ENCODE data around the gene EGFR. TPM values are rescaled to one million over a fixed set of nuclear protein-coding genes. Genes with fewer than 3 reads are reported as not detected.

EGFR gene
- polyA plus RNA-seq, 2 of the 4 experiments (the other 2 are of a cell fraction), result 59.5 to 63.8 TPM

DNA sequence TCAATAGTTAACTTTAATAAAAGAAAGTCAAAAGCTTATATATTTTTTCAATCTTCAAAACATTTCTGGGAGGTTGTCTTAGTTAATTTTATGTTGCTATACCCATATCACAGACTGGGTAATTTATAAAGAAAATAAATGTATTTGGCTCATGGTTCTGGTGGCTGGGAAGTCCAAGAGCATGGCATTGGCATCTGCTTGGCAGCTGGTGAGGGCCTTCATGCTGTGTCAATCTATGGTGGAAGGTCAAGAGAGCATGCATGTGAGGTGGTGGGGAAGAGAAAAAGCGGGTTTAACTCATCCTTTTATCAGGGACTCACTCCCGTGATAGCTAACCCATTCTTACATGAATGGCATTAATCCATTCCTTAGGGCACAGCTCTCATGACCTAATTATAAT is 119.8 kb downstream of the EGFR start:
- peaks cover 29% of the 10 kb centered on the region for H3K4me1 ChIP-seq
- FAIRE-seq (no peak), DNase-seq (ENCODE audit: low read depth in 1 of 2, low spot score in 1 of 2) (no peak), ATAC-seq (no peak)
- TF ChIP-seq CHD4 (IDR thresholded peaks at IDR 0.05; ENCODE audit: borderline replicate concordance) (no peak), MAFK (IDR thresholded peaks at IDR 0.05; ENCODE audit: partially characterized antibody) (no peak), POLR2A (IDR thresholded peaks at IDR 0.05; ENCODE audit: low read length) (no peak), RCOR1 (IDR thresholded peaks at IDR 0.05; ENCODE audit: low read depth, low read length) (no peak), MAX (IDR thresholded peaks at IDR 0.05) (no peak), ESRRA (IDR thresholded peaks at IDR 0.05; ENCODE audit: borderline replicate concordance, low read length) (no peak), TFCP2L1 (CRISPR knock-in tag; IDR thresholded peaks at IDR 0.05) (no peak), ZC3H11A (IDR thresholded peaks at IDR 0.05) (no peak), ZSCAN20 (CRISPR knock-in tag; IDR thresholded peaks at IDR 0.05) (no peak), E2F6 (IDR thresholded peaks at IDR 0.05; ENCODE audit: borderline replicate concordance, low read depth) (no peak)
- TF ChIP-seq, protein P1, sequence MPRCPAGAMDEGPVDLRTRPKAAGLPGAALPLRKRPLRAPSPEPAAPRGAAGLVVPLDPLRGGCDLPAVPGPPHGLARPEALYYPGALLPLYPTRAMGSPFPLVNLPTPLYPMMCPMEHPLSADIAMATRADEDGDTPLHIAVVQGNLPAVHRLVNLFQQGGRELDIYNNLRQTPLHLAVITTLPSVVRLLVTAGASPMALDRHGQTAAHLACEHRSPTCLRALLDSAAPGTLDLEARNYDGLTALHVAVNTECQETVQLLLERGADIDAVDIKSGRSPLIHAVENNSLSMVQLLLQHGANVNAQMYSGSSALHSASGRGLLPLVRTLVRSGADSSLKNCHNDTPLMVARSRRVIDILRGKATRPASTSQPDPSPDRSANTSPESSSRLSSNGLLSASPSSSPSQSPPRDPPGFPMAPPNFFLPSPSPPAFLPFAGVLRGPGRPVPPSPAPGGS (IDR thresholded peaks at IDR 0.05), result no peak
- TF ChIP-seq, protein P2, sequence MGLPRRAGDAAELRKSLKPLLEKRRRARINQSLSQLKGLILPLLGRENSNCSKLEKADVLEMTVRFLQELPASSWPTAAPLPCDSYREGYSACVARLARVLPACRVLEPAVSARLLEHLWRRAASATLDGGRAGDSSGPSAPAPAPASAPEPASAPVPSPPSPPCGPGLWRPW (IDR thresholded peaks at IDR 0.05), result no peak
- H3K4me2 ChIP-seq, result no peak overlapping the region
- peaks cover 3% of the 10 kb centered on the region; the same call in 1 of the 3 replicates for H3K9me3 ChIP-seq
- CTCF ChIA-PET, result interaction anchor here (1.1 to 3.9 kb wide), 5 partner anchors 9 to 365 kb away, joined by 3 to 22 read pairs (median 12); no protein-coding TSS in a partner anchor
- POLR2A ChIA-PET, result no interaction called here
- 94% methylated on average over 2 of the region's 2 CpGs for WGBS (ENCODE audit: missing lambda C conversion rate)
- no peak overlapping the region for H3K27ac ChIP-seq
- H3K4me3 ChIP-seq, result no peak overlapping the region

DNA sequence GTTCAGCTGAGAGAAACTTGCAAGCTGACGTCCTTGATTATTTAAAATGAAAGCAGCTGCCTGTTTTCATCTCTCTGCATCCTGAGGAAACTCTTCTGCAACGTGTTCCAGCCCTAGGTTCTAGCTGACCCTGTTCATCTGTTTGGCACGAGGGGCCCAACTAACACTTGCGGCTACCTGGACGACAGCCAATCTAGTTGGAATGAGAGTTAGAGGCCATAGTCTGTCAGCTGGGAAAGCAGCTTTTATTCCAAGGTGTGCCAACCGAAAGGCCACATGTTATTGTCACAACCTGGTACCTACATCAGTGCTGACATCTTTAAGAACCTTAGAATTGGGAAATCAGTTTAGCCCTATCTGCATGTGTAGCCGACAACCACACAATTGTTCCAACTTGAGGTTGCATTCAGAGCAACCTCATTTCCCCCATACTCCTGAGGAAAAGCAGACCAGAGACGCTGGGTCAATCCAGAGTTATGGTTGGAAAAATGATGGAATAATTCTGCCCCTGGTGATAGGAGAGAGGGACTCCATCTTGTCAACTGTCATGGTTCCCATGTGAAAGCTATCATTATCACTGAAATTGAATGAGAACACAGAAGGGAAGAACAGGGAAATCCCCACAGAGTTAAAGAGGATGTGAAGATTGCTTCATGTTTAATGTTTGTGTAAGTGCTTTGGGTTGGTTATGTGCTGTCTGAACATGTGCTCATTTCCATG is 121.6 kb downstream of the EGFR start:
- ChIA-PET CTCF (interaction anchor here (0.6 to 1.0 kb wide), 2 partner anchors 301 to 304 kb away, joined by 3 to 4 read pairs; no protein-coding TSS in a partner anchor), POLR2A (no interaction called here)
- TF ChIP-seq RNF2 (IDR thresholded peaks at IDR 0.05; ENCODE audit: borderline replicate concordance, low read depth) (no peak), CEBPB (IDR thresholded peaks at IDR 0.05) (no peak), HOXB5 (CRISPR knock-in tag; IDR thresholded peaks at IDR 0.05) (no peak)
- WGBS (ENCODE audit: missing lambda C conversion rate), result 87% methylated on average over 8 of the region's 8 CpGs
- DNase-seq (ENCODE audit: low read depth in 1 of 2, low spot score in 1 of 2) (no peak), FAIRE-seq (no peak), ATAC-seq (no peak)
- peaks cover 21% of the 10 kb centered on the region; the same call in 2 of the 3 replicates for H3K4me1 ChIP-seq
- H3K4me3 ChIP-seq, result no peak overlapping the region
- H3K9me3 ChIP-seq, result peaks cover 3% of the 10 kb centered on the region; the same call in 1 of the 3 replicates
- peak overlapping the region in 1 of 2 experiments; percentile 53; a peak in 3 of 6 replicates for H3K27ac ChIP-seq
- H3K4me2 ChIP-seq, result no peak overlapping the region

DNA sequence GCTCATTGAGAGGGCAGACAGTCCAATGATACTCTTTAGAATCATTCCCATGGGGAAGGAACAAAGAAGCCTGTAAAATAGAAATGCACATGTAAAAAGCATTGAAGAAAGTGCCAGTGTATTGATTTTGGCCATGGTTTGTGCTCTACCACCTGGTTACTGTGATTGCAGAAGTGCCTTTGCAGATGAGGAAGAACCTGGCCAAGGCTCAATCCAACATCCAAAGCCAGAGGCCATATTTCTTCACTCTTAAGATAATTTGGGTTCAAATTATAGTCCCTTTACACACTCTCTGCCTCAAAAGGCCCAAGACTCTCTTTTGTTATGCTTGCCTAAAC is 122.1 kb downstream of the EGFR start:
- no peak for FAIRE-seq
- peaks cover 3% of the 10 kb centered on the region; the same call in 1 of the 3 replicates for H3K9me3 ChIP-seq
- DNase-seq (ENCODE audit: low read depth in 1 of 2, low spot score in 1 of 2), result no peak
- CTCF ChIA-PET, result interaction anchor here (0.6 to 1.3 kb wide), 2 partner anchors 33 to 304 kb away, joined by 3 to 4 read pairs; no protein-coding TSS in a partner anchor
- TF ChIP-seq POLR2A (IDR thresholded peaks at IDR 0.05; ENCODE audit: low read length) (no peak), GATA3 (IDR thresholded peaks at IDR 0.05; ENCODE audit: borderline replicate concordance) (no peak), KDM1A (IDR thresholded peaks at IDR 0.05; ENCODE audit: low read depth) (no peak), HOXB5 (CRISPR knock-in tag; IDR thresholded peaks at IDR 0.05) (no peak), HOXA7 (CRISPR knock-in tag; IDR thresholded peaks at IDR 0.05) (no peak), JUN (IDR thresholded peaks at IDR 0.05) (no peak), PBX3 (IDR thresholded peaks at IDR 0.05) (no peak), RAD21 (conservative IDR thresholded peaks at IDR 0.05 in 1 of 2, IDR thresholded peaks at IDR 0.05 in 1 of 2) (no peak), TP53 (CRISPR knock-in tag; IDR thresholded peaks at IDR 0.05) (no peak), ZFP36 (IDR thresholded peaks at IDR 0.05; ENCODE audit: borderline replicate concordance, partially characterized antibody) (no peak), E2F6 (IDR thresholded peaks at IDR 0.05; ENCODE audit: borderline replicate concordance, low read depth) (no peak), HEYL (CRISPR knock-in tag; IDR thresholded peaks at IDR 0.05) (no peak), CTCF (IDR thresholded peaks at IDR 0.05) (no peak), SMC3 (IDR thresholded peaks at IDR 0.05) (no peak), ZSCAN20 (CRISPR knock-in tag; IDR thresholded peaks at IDR 0.05) (no peak), HOXB13 (CRISPR knock-in tag; IDR thresholded peaks at IDR 0.05; ENCODE audit: low read depth) (no peak)
- H3K4me1 ChIP-seq, result peaks cover 21% of the 10 kb centered on the region; the same call in 2 of the 3 replicates
- no peak for ATAC-seq
- H3K4me3 ChIP-seq, result no peak overlapping the region
- no peak overlapping the region for H3K4me2 ChIP-seq
- peak overlapping the region in 1 of 2 experiments; percentile 53; a peak in 3 of 6 replicates for H3K27ac ChIP-seq
- POLR2A ChIA-PET, result no interaction called here

Data from A549 (cell line).